ENCODE data around the gene SLC27A3.

DNA sequence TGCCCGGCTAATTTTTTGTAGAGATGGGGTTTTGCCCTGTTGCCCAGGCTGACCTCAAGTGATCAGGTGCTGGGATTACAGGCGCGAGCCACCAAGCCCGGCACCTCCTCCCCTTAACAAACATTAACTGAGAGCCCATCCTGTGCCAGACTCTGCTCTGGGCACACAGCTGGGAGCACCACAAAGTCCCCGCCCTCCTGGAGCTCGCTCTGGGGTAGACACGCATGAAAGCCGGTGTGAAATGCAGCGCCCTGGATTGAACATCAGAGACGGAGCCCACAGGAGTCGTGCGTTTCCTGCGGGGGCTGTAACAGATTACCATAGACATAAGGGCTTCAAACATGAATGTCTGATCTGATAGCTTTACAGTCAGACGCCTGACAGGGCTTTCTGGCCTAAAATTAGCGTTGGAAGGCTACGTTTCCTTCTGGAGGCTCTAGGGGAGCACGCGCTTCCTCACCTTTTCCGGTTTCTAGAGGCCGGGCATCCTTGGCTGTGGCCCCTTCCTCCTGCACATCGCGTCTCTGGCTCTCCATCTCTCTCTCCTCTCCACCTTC lies 14.3 kb downstream of the SLC27A3 start:
- TF ChIP-seq EZH2phosphoT487 (conservative IDR thresholded peaks at IDR 0.05; ENCODE audit: low read length): no peak
- TF ChIP-seq, protein P1, sequence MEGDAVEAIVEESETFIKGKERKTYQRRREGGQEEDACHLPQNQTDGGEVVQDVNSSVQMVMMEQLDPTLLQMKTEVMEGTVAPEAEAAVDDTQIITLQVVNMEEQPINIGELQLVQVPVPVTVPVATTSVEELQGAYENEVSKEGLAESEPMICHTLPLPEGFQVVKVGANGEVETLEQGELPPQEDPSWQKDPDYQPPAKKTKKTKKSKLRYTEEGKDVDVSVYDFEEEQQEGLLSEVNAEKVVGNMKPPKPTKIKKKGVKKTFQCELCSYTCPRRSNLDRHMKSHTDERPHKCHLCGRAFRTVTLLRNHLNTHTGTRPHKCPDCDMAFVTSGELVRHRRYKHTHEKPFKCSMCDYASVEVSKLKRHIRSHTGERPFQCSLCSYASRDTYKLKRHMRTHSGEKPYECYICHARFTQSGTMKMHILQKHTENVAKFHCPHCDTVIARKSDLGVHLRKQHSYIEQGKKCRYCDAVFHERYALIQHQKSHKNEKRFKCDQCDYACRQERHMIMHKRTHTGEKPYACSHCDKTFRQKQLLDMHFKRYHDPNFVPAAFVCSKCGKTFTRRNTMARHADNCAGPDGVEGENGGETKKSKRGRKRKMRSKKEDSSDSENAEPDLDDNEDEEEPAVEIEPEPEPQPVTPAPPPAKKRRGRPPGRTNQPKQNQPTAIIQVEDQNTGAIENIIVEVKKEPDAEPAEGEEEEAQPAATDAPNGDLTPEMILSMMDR (IDR thresholded peaks at IDR 0.05; ENCODE audit: insufficient read depth, low read length, poor library complexity, severe bottlenecking): no peak

All from SU-DHL-6 (cell line).